HS-27A (cell line): ENCODE results near the gene MAGEA3.
"Not testable (repeated sequence)": the region's sequence is repeated elsewhere in the genome, so short reads cannot be mapped to it uniquely, and the experiment has no call there.

Source experiments
- DNase-seq: peaks from one replicate; pipeline ENCODE4 v3.0.0-alpha.2; 2012; ENCODE audit warnings: low read depth, missing footprints

MAGEA3 gene

GRCh38 chrX:152736528-152736927, 37.9 kb downstream of the MAGEA3 start:
- not testable (repeated sequence) for DNase-seq

- DNase-seq = no peak
Observed at GRCh38 chrX:152738560-152738959, 40.0 kb downstream of the MAGEA3 start.
